GM18507 (cell line): ENCODE measurements around the gene GALNS.
"Not testable (repeated sequence)": the region's sequence is repeated elsewhere in the genome, so short reads cannot be mapped to it uniquely, and the experiment has no call there.

Experiments used
- DNase-seq: peaks from one replicate; pipeline ENCODE4 v3.0.0; 2011; ENCODE audit warnings: low read depth; ENCODE audit not compliant: insufficient read length; ENCODE audit errors: extremely low spot score
- FAIRE-seq: peaks from 2 replicates; lab custom pipeline; 2011; peaks lifted over from hg19 to GRCh38; lab: Jason Lieb, UNC

GALNS gene

DNA sequence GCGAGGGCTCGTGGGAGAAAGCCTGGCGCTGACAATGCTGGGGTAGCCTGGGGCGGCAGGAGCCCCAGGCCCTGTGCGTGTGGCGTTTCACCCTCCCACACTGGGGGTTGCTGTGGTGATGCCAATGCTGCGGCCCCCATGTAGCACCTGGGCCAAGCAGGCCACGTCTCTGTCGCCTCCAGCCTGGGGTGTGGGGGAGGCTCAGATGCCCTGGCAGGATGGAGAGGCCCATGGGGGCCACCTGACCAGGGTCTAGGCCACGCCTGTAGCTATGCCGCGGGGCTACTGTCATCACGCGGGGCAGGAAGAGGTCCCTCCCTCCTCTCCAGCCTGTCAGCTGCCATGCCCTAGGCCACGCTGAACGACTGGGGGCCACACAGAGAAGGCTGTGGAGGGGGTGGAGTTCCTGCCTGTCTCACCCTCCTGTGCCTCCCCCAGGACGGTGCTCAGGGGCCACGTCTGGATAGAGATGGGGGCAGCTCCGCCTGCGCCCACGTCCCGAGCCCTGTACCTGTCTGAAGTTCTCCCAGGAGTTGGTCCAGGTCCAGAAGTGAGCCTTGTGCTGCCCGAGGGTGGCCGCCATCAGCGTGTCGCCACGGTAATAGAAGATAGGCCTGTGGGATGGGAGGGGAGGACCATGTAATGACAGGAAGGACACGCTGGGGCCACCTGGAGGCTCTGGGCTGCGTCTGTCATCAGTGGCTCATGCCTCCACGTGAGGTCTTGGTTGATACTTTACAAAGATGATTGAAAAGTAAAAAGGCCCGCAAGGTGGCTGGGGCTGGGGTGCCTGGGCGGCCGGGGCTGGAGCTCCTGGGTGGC is 32.3 kb downstream of the GALNS start:
- DNase-seq (no peak), FAIRE-seq (no peak)

GRCh38 chr16:88823646-88824045 is 33.1 kb downstream of the GALNS start:
- DNase-seq, FAIRE-seq: not testable (repeated sequence)

DNA sequence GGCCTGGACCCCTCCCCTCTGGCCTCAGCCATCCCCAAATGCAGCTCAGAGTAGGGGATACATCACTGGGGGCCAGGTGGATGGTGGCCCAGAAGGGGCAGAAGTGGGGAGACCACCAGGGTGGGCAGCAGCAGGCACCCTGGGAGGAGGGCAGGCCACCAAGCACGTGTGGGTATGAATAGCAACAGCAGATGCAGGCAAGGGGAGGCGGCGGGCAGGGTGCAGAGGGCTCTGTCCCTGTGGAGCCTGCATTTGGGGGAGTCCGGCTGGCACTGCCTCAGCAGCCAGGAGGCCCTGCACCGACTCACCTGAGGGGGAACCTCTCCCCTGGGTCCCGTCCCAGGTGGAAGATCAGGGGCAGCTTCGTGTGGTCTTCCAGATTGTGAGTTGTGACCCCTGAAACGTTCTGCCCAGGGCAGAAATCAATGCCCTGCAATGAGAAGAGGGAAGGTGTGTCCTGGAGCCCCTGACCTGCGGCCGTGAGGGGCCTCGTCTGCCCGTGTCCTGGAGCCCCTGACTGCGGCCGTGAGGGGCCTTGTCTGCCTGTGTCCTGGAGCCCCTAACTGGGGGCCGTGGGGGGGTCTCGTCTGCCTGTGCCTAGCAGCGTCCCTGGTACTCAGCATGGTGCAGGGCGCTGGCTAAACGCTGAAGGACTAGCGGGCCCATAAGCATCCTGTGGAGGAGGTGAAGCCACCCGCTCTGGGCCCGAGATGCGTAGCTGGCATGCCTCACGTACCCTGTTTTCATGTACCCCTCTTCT is 34.3 kb downstream of the GALNS start:
- FAIRE-seq (no peak), DNase-seq (no peak)

GRCh38 chr16:88821168-88821850 is 35.4 kb downstream of the GALNS start:
- DNase-seq (no peak), FAIRE-seq (no peak)

DNA sequence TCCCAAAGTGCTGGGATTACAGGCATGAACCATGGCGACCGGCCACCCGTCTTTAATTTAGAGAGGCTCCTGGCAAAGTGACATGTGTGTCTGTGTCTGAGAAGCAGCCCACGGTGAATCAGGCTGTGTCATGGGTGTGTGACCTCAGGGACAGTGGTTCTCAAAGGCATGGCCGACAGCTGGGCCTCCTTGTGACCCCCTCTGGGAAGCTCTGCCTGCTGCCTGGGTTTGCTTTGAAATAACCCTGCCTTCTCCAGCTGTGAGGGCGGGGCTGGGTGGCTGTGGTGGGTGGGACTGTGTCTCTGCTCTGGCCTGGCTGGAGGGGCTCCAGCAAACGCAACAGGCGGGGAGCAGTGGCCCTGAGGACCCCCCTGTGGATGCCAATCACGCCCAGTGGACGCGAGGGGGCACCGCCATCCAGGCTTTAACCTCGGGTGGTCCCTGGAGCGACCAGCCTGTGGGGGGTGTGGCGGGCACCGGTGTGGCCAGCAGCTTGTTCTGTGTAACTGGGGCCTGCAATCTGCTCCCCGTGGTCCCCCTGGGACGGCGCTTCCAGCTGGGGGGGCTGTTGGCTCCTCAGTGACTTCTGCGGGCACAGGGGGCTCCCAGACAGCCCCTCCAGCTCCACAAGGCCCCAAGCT is 36.2 kb downstream of the GALNS start:
- DNase-seq (no peak), FAIRE-seq (no peak)

DNA sequence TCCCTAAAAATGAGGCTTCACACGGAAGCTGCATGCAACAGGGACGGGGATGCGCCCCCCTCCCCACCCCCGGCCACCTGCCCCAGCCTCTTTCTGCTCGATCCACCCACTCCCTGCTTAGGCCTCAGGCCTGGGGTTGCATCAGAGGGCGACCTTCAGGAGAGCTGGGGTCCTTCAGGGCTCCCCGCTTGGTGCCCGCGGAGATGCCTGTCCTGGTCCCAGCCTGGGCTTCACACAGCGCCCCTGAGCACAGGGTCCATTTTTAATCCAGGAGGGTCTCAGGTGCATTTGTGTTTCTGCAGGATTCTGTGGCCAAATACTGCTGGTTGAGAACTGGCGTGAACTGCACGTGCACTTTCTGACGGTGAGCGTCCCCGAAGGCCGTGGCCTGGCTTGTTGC is 37.6 kb downstream of the GALNS start:
- no peak for DNase-seq
- FAIRE-seq: no peak

- DNase-seq (no peak), FAIRE-seq (no peak)
Observed at GRCh38 chr16:88818575-88818874, 38.2 kb downstream of the GALNS start.

- FAIRE-seq (no peak), DNase-seq (no peak)
Observed at GRCh38 chr16:88817785-88818574, 38.8 kb downstream of the GALNS start.

GRCh38 chr16:88816736-88817535 is 39.8 kb downstream of the GALNS start:
- DNase-seq (no peak), FAIRE-seq (no peak)

- FAIRE-seq (peak; percentile 54), DNase-seq (no peak)
Observed at GRCh38 chr16:88815901-88816589, 40.7 kb downstream of the GALNS start.

DNA sequence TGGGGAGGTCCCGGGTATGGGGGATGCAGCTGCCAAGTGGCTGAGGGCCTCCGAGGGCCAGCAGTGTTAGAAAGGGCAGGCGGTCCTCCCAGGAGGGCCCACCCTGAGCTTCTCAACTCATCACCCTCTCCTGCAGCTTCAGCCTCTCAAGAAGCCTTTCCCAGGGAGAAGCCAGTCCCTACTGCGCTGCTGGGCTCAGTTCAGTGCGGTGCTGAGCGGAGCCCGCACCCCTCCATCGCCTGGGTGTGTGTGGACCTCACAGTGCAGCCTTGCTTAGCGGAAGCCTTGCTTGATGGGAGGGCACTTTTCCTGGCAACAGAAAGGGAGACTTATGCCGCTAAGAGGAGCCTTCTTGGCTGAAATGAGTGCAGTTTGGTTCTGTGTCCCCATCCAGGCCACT is 41.5 kb downstream of the GALNS start:
- no peak for FAIRE-seq
- no peak for DNase-seq

GRCh38 chr16:88814144-88814502 is 42.6 kb downstream of the GALNS start:
- DNase-seq (no peak), FAIRE-seq (no peak)

DNA sequence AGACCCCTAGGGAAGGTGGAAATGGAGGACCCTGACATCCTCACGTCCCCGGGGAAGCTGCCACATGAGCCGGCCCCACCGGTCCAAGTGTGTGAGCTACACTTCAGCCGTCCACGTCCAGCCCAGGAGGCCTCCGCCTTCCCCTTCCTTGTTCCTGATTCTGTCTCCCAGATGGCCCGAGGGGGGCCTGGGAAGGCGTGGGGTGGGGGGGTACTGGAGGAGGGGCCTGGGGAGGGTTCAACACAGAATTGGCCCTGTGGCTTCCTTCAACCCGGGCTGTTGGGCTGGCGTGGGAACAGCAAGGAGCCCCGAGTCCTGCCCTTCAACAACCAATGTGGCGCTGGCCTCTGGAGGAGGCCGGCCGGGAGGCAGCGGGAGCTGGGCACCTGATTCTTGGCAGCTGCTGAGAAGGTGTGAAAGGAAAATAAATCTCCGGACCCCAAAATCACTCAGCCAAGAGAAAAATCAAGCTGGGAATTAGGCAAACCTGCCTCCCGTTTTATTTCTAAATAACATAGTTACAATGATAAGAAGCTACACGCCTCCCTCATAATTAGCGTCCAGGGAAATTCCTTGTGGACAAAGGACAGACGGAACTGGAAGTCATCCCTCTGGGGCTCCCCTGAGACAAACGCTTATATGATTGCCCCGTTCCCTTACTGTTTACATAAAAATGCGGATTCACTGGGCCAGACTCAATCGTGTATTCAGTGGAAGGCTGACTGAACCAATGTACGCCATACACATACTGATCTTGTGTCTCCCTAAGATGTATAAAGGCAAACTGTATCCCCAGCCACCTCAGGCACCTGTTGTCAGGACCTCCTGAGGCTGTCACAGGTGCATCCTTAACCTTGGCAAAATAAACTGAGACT is 43.2 kb downstream of the GALNS start:
- FAIRE-seq: no peak
- no peak for DNase-seq

GRCh38 chr16:88812513-88813268 is 44.1 kb downstream of the GALNS start:
- DNase-seq: no peak
- FAIRE-seq: no peak

DNA sequence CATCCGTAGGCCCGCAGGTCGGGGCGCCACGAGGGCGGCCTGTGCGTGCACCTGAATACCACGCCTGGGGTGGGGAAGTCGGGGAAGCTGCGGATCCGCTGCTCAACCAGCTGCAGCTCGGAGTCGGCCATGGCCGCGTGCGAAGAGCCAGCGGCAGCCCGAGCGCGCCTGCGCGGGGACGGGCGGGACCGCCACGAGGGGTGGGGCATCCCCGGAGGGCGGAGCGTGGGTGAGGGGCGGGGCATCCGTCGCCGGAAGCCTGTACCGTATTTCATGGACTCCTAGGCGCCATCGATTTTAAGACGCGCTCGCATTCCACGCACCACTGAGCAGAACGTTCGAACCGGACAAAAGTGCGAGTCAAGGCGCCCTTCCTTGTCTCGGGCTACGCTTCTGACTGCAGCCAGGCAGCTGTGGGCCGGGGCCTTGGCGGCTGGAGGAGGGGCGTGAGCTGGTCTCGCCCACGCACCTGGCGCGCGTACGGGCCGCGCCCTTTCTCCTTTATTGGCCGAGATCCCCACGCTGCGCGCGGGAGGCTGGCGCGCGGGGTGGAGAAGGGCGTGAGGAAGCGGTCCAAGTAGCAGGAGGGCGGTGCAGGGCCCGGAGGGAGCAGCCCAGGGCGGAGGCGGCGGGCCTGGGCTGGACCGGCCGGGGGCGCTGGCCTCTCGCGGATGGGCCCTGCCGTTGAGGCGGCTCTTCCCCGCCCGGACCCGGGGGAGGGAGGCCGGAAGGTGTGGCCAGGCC is 44.8 kb downstream of the GALNS start, which contains the start of gene APRT:
Gene APRT (minus strand): TSS at position 160 of the 744 bp plus-strand sequence. CDS start 29 bp downstream, at position 131.
- FAIRE-seq (peak; percentile 94), DNase-seq (peak; percentile 88)
